GM12878 (cell line): ENCODE results near the gene RORC. TPM values are rescaled to one million over a fixed set of nuclear protein-coding genes. Genes with fewer than 3 reads are reported as not detected.

Experiments used
- ATAC-seq: fragments of 200-7000 bp; cut with Tn5 transposase; 3 replicates; pipeline ENCODE4 v1.9.1; 2020; ENCODE audit warnings: mild to moderate bottlenecking, moderate library complexity
- BruUV-seq: library from RNA; stranded (reverse); fragments of 400-500 nt; replicated peaks from 2 replicates; lab custom pipeline; 2021; lab: Mats Ljungman, UMichigan
- CTCF ChIA-PET: fragments of 300-600 bp; sonication (Branson Sonifier 250); formaldehyde crosslinking; extraction: SDS; loops from one replicate; lab custom pipeline; 2021; ENCODE audit warnings: inconsistent platforms; lab: Yijun Ruan, JAX
- POLR2A ChIA-PET: fragments of 350-600 bp; formaldehyde crosslinking; extraction: SDS; loops from one replicate; lab custom pipeline; 2021; ENCODE audit warnings: inconsistent platforms; lab: Charles Lee
- RAD21 ChIA-PET: fragments of 300-600 bp; sonication (Branson Sonifier 250); formaldehyde crosslinking; loops from one replicate; lab custom pipeline; 2023; ENCODE audit warnings: antibody characterized with exemption; ENCODE audit not compliant: unreplicated experiment; lab: Charles Lee
- SMC1A ChIA-PET: fragments of 300-600 bp; sonication (Branson Sonifier 250); formaldehyde crosslinking; loops from one replicate; lab custom pipeline; 2023; ENCODE audit not compliant: unreplicated experiment, uncharacterized antibody; lab: Charles Lee
- DNase-seq: peaks from one replicate; pipeline ENCODE4 v3.0.0-alpha.2; 2011; ENCODE audit warnings: low read depth, low spot score
- FAIRE-seq: peaks from 3 replicates; lab custom pipeline; 2011; peaks lifted over from hg19 to GRCh38; lab: Jason Lieb, UNC
- H2AFZ ChIP-seq: 2 replicates; pipeline ENCODE4 v1.6.0; 2011; ENCODE audit warnings: low read depth, low read length, control low read depth; ENCODE audit not compliant: control insufficient read depth
- H3K27ac ChIP-seq: 2 replicates; pipeline ENCODE4 v1.5.1; 2011; ENCODE audit warnings: control low read depth; ENCODE audit not compliant: control insufficient read depth, insufficient read depth
- H3K27me3 ChIP-seq, 2 experiments: replicated peaks in 1 of 2; 2 replicates each; pipeline versions ENCODE4 v1.6.0 to v1.6.1; 2011; ENCODE audit warnings: low read length in 1 of 2; ENCODE audit not compliant: control insufficient read depth in 2 of 2, insufficient read depth in 2 of 2
- H3K36me3 ChIP-seq, 2 experiments: 2 replicates each; pipeline ENCODE4 v1.5.1; 2011; ENCODE audit warnings: low read length in 1 of 2; ENCODE audit not compliant: control insufficient read depth in 2 of 2, insufficient read depth in 2 of 2
- H3K4me1 ChIP-seq: 2 replicates; pipeline ENCODE4 v1.6.1; 2011; ENCODE audit warnings: mild to moderate bottlenecking, low read length, moderate library complexity, mixed read lengths; ENCODE audit not compliant: control insufficient read depth, insufficient read depth
- H3K4me2 ChIP-seq: 2 replicates; pipeline ENCODE4 v1.6.0; 2011; ENCODE audit warnings: control low read depth; ENCODE audit not compliant: control insufficient read depth, insufficient read depth
- H3K4me3 ChIP-seq: fragments of 200-600 bp; sonication (generic); 2 replicates; pipeline ENCODE4 v1.5.1; 2016
- H3K79me2 ChIP-seq: 2 replicates; pipeline ENCODE4 v1.6.0; 2011; ENCODE audit warnings: low read length; ENCODE audit not compliant: control insufficient read depth, insufficient read depth
- H3K9ac ChIP-seq: 2 replicates; pipeline ENCODE4 v1.8.0; 2011; ENCODE audit warnings: low read length, control low read depth, mixed read lengths; ENCODE audit not compliant: control insufficient read depth, insufficient read depth
- H3K9me3 ChIP-seq: replicated peaks from 3 replicates; pipeline ENCODE4 v1.5.1; 2011; ENCODE audit warnings: mild to moderate bottlenecking, low read length; ENCODE audit not compliant: control insufficient read depth, insufficient read depth
- H4K20me1 ChIP-seq: 2 replicates; pipeline ENCODE4 v1.6.0; 2011; ENCODE audit not compliant: control insufficient read depth, insufficient read depth
- BCL11A ChIP-seq: IDR thresholded peaks from 2 replicates; pipeline ENCODE4 v1.6.1; 2011; ENCODE audit warnings: low read depth, low read length
- CHD1 ChIP-seq: IDR thresholded peaks from 2 replicates; pipeline ENCODE4 v1.6.1; 2012; ENCODE audit warnings: low read depth, low read length, improper control_type of control experiment
- EGR1 ChIP-seq, 2 experiments: IDR thresholded peaks; 1 replicate in 1 of 2; 2 replicates in 1 of 2; pipeline ENCODE4 v1.6.1; 2011 to 2012; ENCODE audit warnings: low read depth in 2 of 2, low read length in 2 of 2, borderline replicate concordance in 1 of 2, mild to moderate bottlenecking in 1 of 2, moderate library complexity in 1 of 2
- IRF4 ChIP-seq: IDR thresholded peaks from 2 replicates; pipeline ENCODE4 v1.6.1; 2011; ENCODE audit warnings: low read depth, low read length
- KAT2A ChIP-seq: conservative IDR thresholded peaks from 2 replicates; pipeline ENCODE4 v1.6.1; 2011; ENCODE audit warnings: low read depth, low read length; ENCODE audit not compliant: control insufficient read depth
- NFXL1 ChIP-seq: fragments of 450-650 bp; IDR thresholded peaks from 2 replicates; pipeline ENCODE4 v1.6.1; 2017; ENCODE audit warnings: antibody characterized with exemption, mild to moderate bottlenecking, borderline replicate concordance
- PAX8 ChIP-seq: fragments of 450-650 bp; IDR thresholded peaks from 2 replicates; pipeline ENCODE4 v1.6.1; 2017; ENCODE audit warnings: mild to moderate bottlenecking, moderate library complexity
- PML ChIP-seq: IDR thresholded peaks from 2 replicates; pipeline ENCODE4 v1.6.1; 2012; ENCODE audit warnings: low read length, inconsistent platforms
- POU2F2 ChIP-seq: IDR thresholded peaks from 3 replicates; pipeline ENCODE4 v1.6.1; 2011; ENCODE audit warnings: low read depth, mild to moderate bottlenecking, low read length, borderline replicate concordance
- RELA ChIP-seq: fragments of 450-650 bp; IDR thresholded peaks from 2 replicates; pipeline ENCODE4 v1.8.0; 2014; ENCODE audit warnings: borderline replicate concordance; ENCODE audit not compliant: partially characterized antibody
- RFX5 ChIP-seq: IDR thresholded peaks from 2 replicates; pipeline ENCODE4 v1.6.1; 2011; ENCODE audit warnings: low read depth, low read length, improper control_type of control experiment
- SIX5 ChIP-seq: IDR thresholded peaks from 2 replicates; pipeline ENCODE4 v1.6.1; 2011; ENCODE audit warnings: mild to moderate bottlenecking, low read depth, low read length, moderate library complexity; ENCODE audit not compliant: severe bottlenecking
- SMAD1 ChIP-seq: fragments of 450-650 bp; IDR thresholded peaks from 2 replicates; pipeline ENCODE4 v1.6.1; 2018; ENCODE audit warnings: mild to moderate bottlenecking, low read depth; ENCODE audit not compliant: partially characterized antibody
- SMC3 ChIP-seq: IDR thresholded peaks from 2 replicates; pipeline ENCODE4 v1.6.1; 2011; ENCODE audit warnings: low read length, improper control_type of control experiment, borderline replicate concordance
- SUPT20H ChIP-seq: IDR thresholded peaks from 2 replicates; pipeline ENCODE4 v1.6.1; 2011; ENCODE audit warnings: low read depth, mild to moderate bottlenecking, low read length, moderate library complexity, borderline replicate concordance; ENCODE audit not compliant: control insufficient read depth
- WGBS: methylation state at CpG from one replicate; pipeline ENCODE4 v1.1.6; 2016; ENCODE audit warnings: low lambda C conversion rate; ENCODE audit not compliant: insufficient replicate concordance, insufficient coverage; ENCODE audit errors: missing lambda C conversion rate; 5-methylcytosine and 5-hydroxymethylcytosine counted together
- in situ Hi-C: fragments of 300-500 bp; cut with MboI; formaldehyde crosslinking; loops from 9 replicates; pipeline ENCODE4 v1.14.3; 2018; ENCODE audit warnings: mixed read lengths
- intact Hi-C: fragments of 100-400 bp; cut with micrococcal nuclease; formaldehyde crosslinking; loops from one replicate; pipeline ENCODE4 v1.14.2; 2022; ENCODE audit not compliant: unreplicated experiment
- polyA plus RNA-seq, 11 experiments: library from polyadenylated mRNA; depleted of rRNA in 4 of 11; unstranded in 6 of 11; stranded (reverse) in 5 of 11; fragments of >200 nt; fragmentation: Nextera tagmentation in 4 of 11; fragmentation: Illumina TruSeq in 1 of 11; extraction: Ambion mirVana in 4 of 11; extraction: Trizol in 1 of 11; gene quantifications; 1 replicate in 1 of 11; 2 replicates in 10 of 11; pipeline versions ENCODE4 v1.2.1 to v1.2.3, GENCODE V29; 2011 to 2016; ENCODE audit warnings: inconsistent platforms in 2 of 11, missing spikeins in 2 of 11, low read depth in 1 of 11
- total RNA-seq, 4 experiments: library from RNA; depleted of rRNA in 3 of 4; stranded (reverse); fragments of >200 nt in 3 of 4; fragmentation: Illumina TruSeq in 1 of 4; extraction: Trizol in 1 of 4; gene quantifications; 2 replicates each; pipeline versions ENCODE4 v1.2.1 to v1.2.3, GENCODE V29; 2013 to 2021
- TF ChIP-seq, protein P1 (sequence below): IDR thresholded peaks from 2 replicates; pipeline ENCODE4 v1.6.1; 2012; ENCODE audit warnings: low read depth, low read length, improper control_type of control experiment
- TF ChIP-seq, protein P2 (sequence below): fragments of 450-650 bp; IDR thresholded peaks from 2 replicates; pipeline ENCODE4 v1.6.1; 2014; ENCODE audit warnings: mild to moderate bottlenecking
- TF ChIP-seq, protein P3 (sequence below): IDR thresholded peaks from 2 replicates; pipeline ENCODE4 v1.6.1; 2012; ENCODE audit warnings: low read depth, low read length, improper control_type of control experiment
- TF ChIP-seq, protein P4 (sequence below): IDR thresholded peaks from 2 replicates; pipeline ENCODE4 v1.6.1; 2011; ENCODE audit warnings: borderline replicate concordance, low read depth, mild to moderate bottlenecking, moderate library complexity, low read length; ENCODE audit not compliant: insufficient read depth, poor library complexity, severe bottlenecking

RORC gene
- total and polyA plus RNA-seq, 10 of the 15 experiments (the other 5 are each of a cell fraction or from before 2014, with no cell fraction given): not detected

DNA sequence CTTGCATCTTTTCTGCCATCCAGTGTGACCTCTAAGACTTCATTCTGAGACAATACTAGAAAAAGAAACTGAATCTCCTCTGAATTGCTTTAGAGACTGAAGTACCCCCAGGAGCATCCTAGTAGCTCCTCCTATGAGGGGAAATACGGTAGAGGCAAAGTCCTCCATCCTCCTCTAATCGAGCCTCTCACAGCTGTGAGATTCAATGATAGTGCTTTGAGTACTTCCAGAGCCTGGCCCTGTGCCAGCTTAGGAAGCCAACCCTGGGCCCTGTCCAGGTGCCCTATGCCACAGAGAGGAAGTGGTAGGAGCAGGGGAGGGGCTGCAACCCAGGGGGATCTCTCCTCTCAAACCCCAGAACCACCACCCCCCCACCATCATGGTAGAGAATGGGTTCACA, 10.7 kb downstream of the RORC start (continued):
- TF ChIP-seq BCL11A (no peak), POU2F2 (no peak), EGR1 (IDR thresholded peaks at IDR 0.05; ENCODE audit: borderline replicate concordance in 1 of 2, low read depth in 2 of 2, low read length in 2 of 2) (no peak), SIX5 (no peak)
- TF ChIP-seq, protein P1, sequence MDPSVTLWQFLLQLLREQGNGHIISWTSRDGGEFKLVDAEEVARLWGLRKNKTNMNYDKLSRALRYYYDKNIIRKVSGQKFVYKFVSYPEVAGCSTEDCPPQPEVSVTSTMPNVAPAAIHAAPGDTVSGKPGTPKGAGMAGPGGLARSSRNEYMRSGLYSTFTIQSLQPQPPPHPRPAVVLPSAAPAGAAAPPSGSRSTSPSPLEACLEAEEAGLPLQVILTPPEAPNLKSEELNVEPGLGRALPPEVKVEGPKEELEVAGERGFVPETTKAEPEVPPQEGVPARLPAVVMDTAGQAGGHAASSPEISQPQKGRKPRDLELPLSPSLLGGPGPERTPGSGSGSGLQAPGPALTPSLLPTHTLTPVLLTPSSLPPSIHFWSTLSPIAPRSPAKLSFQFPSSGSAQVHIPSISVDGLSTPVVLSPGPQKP: no peak
- TF ChIP-seq, protein P2, sequence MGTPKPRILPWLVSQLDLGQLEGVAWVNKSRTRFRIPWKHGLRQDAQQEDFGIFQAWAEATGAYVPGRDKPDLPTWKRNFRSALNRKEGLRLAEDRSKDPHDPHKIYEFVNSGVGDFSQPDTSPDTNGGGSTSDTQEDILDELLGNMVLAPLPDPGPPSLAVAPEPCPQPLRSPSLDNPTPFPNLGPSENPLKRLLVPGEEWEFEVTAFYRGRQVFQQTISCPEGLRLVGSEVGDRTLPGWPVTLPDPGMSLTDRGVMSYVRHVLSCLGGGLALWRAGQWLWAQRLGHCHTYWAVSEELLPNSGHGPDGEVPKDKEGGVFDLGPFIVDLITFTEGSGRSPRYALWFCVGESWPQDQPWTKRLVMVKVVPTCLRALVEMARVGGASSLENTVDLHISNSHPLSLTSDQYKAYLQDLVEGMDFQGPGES: no peak

DNA sequence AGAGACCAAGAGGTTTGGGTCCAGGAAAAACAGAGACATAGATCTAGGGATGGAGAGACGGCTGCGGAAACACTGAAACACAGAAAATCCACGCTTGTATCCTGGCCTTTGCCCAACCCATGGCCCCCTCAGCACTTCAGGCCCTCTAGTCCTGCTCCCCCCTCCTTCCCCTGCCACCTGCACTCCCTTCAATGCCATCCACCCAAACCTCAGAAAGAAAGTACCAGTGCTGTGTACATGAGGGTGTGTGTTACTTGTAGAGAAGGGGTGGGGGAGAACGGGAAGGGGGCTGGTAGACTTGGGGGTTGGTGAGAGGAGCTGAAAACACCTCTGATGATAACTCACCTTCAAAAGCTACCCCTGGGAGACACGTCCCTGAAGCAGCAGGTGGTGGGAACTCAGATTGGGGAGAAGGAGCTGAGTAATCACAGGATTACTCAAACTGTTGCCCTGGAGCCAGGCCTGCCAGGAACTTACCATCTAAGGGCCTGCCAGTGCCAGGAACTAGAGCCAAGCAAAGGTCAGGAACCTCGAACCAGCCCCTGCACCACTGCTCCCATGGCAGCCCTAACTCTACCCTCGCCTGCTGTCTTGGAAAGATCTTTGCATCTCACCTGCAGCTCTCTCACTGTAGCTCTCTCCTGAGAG, 11.5 kb downstream of the RORC start:
- WGBS: 30% methylated on average over 7 of the region's 7 CpGs
- ChIA-PET SMC1A (interaction anchor here (1.0 to 1.2 kb wide), 3 partner anchors 13 to 29 kb away, joined by 3 read pairs; no protein-coding TSS in a partner anchor), CTCF (interaction anchor here (0.8 to 1.6 kb wide), 3 partner anchors 16 to 224 kb away, joined by 3 to 5 read pairs (median 3); no protein-coding TSS in a partner anchor), RAD21 (interaction anchor here (0.8 kb wide), 1 partner anchor 57 kb away, joined by 3 read pairs; the partner anchor contains the start of gene MRPL9)
- in situ Hi-C loops: no loop called here
- FAIRE-seq: no peak
- no peaks in the 10 kb centered on the region for H3K79me2 ChIP-seq
- no peak for ATAC-seq
- no TSS peak for BruUV-seq
- TF ChIP-seq SUPT20H (no peak), RELA (no peak), SMAD1 (no peak), PAX8 (no peak), RFX5 (no peak), NFXL1 (no peak), CHD1 (no peak), IRF4 (no peak), SIX5 (no peak), PML (no peak), SMC3 (no peak), KAT2A (no peak)
- TF ChIP-seq, protein P3, sequence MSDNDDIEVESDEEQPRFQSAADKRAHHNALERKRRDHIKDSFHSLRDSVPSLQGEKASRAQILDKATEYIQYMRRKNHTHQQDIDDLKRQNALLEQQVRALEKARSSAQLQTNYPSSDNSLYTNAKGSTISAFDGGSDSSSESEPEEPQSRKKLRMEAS: no peak
- TF ChIP-seq, protein P4, sequence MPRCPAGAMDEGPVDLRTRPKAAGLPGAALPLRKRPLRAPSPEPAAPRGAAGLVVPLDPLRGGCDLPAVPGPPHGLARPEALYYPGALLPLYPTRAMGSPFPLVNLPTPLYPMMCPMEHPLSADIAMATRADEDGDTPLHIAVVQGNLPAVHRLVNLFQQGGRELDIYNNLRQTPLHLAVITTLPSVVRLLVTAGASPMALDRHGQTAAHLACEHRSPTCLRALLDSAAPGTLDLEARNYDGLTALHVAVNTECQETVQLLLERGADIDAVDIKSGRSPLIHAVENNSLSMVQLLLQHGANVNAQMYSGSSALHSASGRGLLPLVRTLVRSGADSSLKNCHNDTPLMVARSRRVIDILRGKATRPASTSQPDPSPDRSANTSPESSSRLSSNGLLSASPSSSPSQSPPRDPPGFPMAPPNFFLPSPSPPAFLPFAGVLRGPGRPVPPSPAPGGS: no peak
- TF ChIP-seq, all 136 proteins: peak for 0
- H3K9ac ChIP-seq: no peak overlapping the region
- intact Hi-C loops: no loop called here
- POLR2A ChIA-PET: interaction anchor here (0.5 to 1.2 kb wide), 3 partner anchors 9 to 357 kb away, joined by 3 read pairs; no protein-coding TSS in a partner anchor
- no peak overlapping the region for H3K4me3 ChIP-seq
- no peaks in the 10 kb centered on the region for H4K20me1 ChIP-seq
- H3K4me1 ChIP-seq: peaks cover 5% of the 10 kb centered on the region
- no peak overlapping the region for H3K27ac ChIP-seq
- H3K27me3 ChIP-seq: peaks cover 0 to under 1% of the 10 kb centered on the region in 2 experiments; a peak in 1 of 4 replicates
- H2AFZ ChIP-seq: no peak overlapping the region
- no peaks in the 10 kb centered on the region for H3K9me3 ChIP-seq
- no peak for DNase-seq
- H3K4me2 ChIP-seq: no peak overlapping the region
- H3K36me3 ChIP-seq: no peaks in the 10 kb centered on the region
